ENCODE measurements around the gene MVB12B.
A peak's percentile ranks its signal among the peaks of the same experiment; 100 is the strongest.

DNA sequence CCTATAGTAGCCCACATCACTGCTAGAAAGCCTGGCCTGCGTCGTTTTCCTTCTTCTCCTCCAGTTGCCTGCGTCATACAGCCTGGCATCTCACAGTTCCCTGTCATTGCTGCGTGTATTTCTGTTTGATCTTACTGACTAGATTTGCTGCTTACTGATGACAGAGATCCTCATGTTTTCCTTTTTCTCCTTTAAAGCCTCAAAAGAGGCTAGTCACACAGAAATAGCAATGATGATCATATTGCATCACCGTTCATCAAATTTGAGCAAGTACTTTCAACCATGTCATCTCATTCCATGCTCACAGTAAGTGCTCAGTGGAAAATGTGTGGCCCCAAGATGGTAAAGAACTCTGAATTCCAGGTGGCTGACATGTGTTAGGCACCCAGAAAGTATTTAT lies 76.8 kb downstream of the MVB12B start:
- no peak for TF ChIP-seq RAD21 (IDR thresholded peaks at IDR 0.05; ENCODE audit: low read length)
- no peak for TF ChIP-seq MAZ (IDR thresholded peaks at IDR 0.05; ENCODE audit: borderline replicate concordance, low read depth, low read length)
- TF ChIP-seq CTCF (conservative IDR thresholded peaks at IDR 0.05; ENCODE audit: low read depth, low read length), result no peak
- peak; percentile 73 for TF ChIP-seq CEBPB (IDR thresholded peaks at IDR 0.05; ENCODE audit: low read depth, low read length)
- TF ChIP-seq, protein P1, sequence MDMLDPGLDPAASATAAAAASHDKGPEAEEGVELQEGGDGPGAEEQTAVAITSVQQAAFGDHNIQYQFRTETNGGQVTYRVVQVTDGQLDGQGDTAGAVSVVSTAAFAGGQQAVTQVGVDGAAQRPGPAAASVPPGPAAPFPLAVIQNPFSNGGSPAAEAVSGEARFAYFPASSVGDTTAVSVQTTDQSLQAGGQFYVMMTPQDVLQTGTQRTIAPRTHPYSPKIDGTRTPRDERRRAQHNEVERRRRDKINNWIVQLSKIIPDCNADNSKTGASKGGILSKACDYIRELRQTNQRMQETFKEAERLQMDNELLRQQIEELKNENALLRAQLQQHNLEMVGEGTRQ (IDR thresholded peaks at IDR 0.05; ENCODE audit: low read depth, low read length), result no peak
- no peak for TF ChIP-seq MXI1 (IDR thresholded peaks at IDR 0.05; ENCODE audit: borderline replicate concordance, low read depth, low read length)
- no peak for TF ChIP-seq POLR2A (IDR thresholded peaks at IDR 0.05; ENCODE audit: low read depth, low read length)
- TF ChIP-seq RCOR1 (IDR thresholded peaks at IDR 0.05; ENCODE audit: insufficient replicate concordance, low read length), result no peak
- no peak for TF ChIP-seq SMC3 (IDR thresholded peaks at IDR 0.05; ENCODE audit: low read depth, low read length)
